Eye (tissue), 1 donor: ENCODE data around the gene HSD17B8.

Source experiments
- DNase-seq: peaks from one replicate; pipeline ENCODE4 v3.0.0-alpha.2; 2015

Gene HSD17B8

GRCh38 chr6:33248932-33249731, 44.7 kb downstream of the HSD17B8 start:
- peak; percentile 98 for DNase-seq

GRCh38 chr6:33249732-33250630, 45.5 kb downstream of the HSD17B8 start:
- peak; percentile 8 for DNase-seq

GRCh38 chr6:33250731-33251130, 46.3 kb downstream of the HSD17B8 start:
- no peak for DNase-seq

- no peak for DNase-seq
Measured at GRCh38 chr6:33251395-33252012, 47.0 kb downstream of the HSD17B8 start.

GRCh38 chr6:33252759-33253158, 48.3 kb downstream of the HSD17B8 start:
- no peak for DNase-seq

- DNase-seq, result no peak
Measured at GRCh38 chr6:33254591-33254990, 50.1 kb downstream of the HSD17B8 start.
